Effector memory CD8-positive, alpha-beta T cell (primary cell): Measurements from ENCODE around the gene WDR4.
"Not testable (repeated sequence)": the region's sequence is repeated elsewhere in the genome, so short reads cannot be mapped to it uniquely, and the experiment has no call there.

Source experiments
- ATAC-seq: fragments of 150-1000 bp; cut with Tn5 transposase; replicated peaks from 2 replicates; pipeline ENCODE4 v1.10.0; 2021; ENCODE audit warnings: mild to moderate bottlenecking, moderate library complexity
- DNase-seq, 3 experiments: peaks; one replicate each; pipeline ENCODE4 v3.0.0; 2021
- H3K27ac Mint-ChIP-seq, 2 donors: one replicate each; pipeline ENCODE4 v1.8.0; 2022; ENCODE audit warnings: mild to moderate bottlenecking in 2 of 2, mixed read lengths in 2 of 2, moderate library complexity in 2 of 2
- H3K27me3 Mint-ChIP-seq, 2 donors: one replicate each; pipeline ENCODE4 v1.8.0; 2022; ENCODE audit warnings: mixed read lengths in 2 of 2
- H3K36me3 Mint-ChIP-seq: one replicate; pipeline ENCODE4 v1.8.0; 2022; ENCODE audit warnings: mild to moderate bottlenecking, moderate library complexity, mixed read lengths; ENCODE audit not compliant: insufficient read depth
- H3K4me1 Mint-ChIP-seq, 2 donors: one replicate each; pipeline ENCODE4 v1.8.0; 2022; ENCODE audit warnings: low read depth in 2 of 2, mixed read lengths in 2 of 2
- H3K4me3 Mint-ChIP-seq, 2 donors: one replicate each; pipeline ENCODE4 v1.8.0; 2022; ENCODE audit warnings: mild to moderate bottlenecking in 2 of 2, mixed read lengths in 2 of 2, moderate library complexity in 2 of 2
- H3K9me3 Mint-ChIP-seq, 2 donors: one replicate each; pipeline ENCODE4 v1.8.0; 2022; ENCODE audit warnings: mixed read lengths in 2 of 2

The WDR4 gene

DNA sequence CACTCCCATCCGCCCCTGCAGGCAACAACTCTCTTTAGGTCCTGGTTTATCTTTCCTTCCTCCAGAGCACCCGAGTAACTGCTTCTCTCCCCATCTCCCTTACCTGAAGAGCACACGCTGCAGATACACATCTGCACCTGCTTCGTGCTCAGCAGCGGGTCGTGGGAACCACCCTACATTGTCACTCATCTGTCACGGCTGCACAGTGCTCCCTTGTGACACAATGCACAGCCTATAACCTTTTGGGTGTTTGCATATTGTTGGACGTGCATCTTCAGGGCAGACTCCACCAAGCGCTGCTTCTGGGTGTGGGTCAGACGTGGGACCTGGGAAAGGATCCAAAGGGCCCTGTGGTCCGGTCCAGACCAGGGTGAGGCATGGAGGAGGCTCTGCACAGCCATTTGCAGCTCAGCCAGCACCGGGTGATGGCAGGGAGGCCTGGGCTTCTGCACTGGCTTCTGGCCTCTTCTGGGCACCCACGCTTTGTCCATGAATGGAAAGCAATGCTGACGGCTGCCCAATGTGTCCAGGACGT, 42.5 kb downstream of the WDR4 start:
- Mint-ChIP-seq H3K4me1 (peaks cover 16 to 17% of the 10 kb centered on the region in 2 donors), H3K36me3 (peaks cover 16% of the 10 kb centered on the region), H3K9me3 (no peaks in the 10 kb centered on the region), H3K4me3 (no peak overlapping the region), H3K27ac (no peak overlapping the region), H3K27me3 (no peaks in the 10 kb centered on the region)
- ATAC-seq: no peak
- DNase-seq: no peak

DNA sequence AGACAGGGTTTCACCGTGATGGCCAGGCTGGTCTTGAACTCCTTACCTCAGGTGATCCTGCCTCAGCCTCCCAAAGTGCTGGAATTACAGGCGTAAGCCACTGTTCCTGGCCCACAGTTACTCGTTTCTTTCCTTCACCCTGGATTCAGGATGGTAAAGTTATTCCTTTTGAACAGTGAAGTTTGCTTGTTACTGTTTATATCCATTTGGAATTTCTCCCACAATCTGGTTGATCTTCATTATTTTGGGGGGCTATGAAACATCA, 43.0 kb downstream of the WDR4 start:
- no peak overlapping the region for H3K4me3 Mint-ChIP-seq
- no peak for ATAC-seq
- no peaks in the 10 kb centered on the region for H3K27me3 Mint-ChIP-seq
- no peak overlapping the region for H3K27ac Mint-ChIP-seq
- peaks cover 19% of the 10 kb centered on the region for H3K36me3 Mint-ChIP-seq
- no peak for DNase-seq
- peaks cover 20 to 21% of the 10 kb centered on the region in 2 donors for H3K4me1 Mint-ChIP-seq
- H3K9me3 Mint-ChIP-seq: no peaks in the 10 kb centered on the region

DNA sequence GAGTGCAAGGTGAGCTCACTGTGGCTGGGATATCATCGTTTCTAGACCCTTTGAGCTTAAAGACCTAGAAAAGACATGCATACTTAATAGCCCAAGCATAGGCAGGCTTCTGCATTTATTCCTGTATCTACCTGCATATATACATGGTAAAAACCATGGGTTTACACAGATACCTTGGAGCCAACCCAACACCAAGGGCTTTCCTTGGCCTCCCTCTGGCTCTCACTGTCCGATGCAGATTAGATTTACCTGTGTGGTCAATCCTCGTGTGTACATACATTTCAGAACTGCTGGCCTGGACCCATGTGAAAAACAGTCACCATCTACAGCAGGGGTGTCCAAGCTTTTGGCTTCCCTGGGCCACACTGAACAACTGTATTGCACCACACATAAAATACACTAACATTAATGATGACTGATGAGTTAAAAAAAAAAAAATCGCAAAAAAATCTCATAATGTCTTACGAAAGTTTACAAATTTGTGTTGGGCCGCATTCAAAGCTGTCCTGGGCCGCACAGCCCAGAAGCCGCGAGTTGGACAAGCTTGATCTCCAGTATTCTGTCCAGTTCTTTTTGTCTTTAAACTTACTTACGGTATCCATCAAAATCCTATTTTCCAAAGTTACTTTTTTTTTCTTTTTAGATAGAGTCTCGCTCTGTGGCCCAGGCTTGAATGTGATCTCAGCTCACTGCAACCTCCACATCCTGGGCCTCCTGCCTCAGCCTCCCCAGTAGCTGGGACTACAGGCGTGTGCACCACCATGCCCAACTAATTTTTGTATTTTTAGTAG, 43.5 kb downstream of the WDR4 start:
- ATAC-seq: no peak
- Mint-ChIP-seq H3K27me3 (no peaks in the 10 kb centered on the region), H3K4me3 (no peak overlapping the region), H3K27ac (no peak overlapping the region), H3K9me3 (no peaks in the 10 kb centered on the region), H3K36me3 (peaks cover 20% of the 10 kb centered on the region), H3K4me1 (peaks cover 22% of the 10 kb centered on the region in 2 donors)
- DNase-seq: no peak

DNA sequence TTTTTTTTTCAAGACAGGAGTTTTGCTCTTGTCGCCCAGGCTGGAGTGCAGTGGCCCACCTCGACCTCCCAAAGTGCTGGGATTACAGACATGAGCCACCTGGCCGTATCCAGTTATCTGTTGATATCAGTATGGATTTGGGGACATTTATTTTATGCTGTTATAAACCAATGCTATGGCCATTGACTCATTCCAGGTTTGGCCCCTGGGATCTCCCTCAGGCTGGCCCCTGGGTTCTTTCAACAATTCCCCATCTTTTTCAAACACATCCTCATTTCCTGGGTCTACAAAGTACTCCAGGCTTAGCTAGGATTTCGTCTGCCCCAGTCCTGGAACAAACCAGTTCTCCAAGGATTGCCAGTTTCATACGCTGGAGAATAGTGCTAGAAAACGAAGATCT, 44.1 kb downstream of the WDR4 start:
- no peak for DNase-seq
- H3K27ac Mint-ChIP-seq: no peak overlapping the region
- H3K36me3 Mint-ChIP-seq: peaks cover 23% of the 10 kb centered on the region
- H3K4me1 Mint-ChIP-seq: peaks cover 24 to 28% of the 10 kb centered on the region in 2 donors
- no peak overlapping the region for H3K4me3 Mint-ChIP-seq
- ATAC-seq: no peak
- H3K27me3 Mint-ChIP-seq: no peaks in the 10 kb centered on the region
- no peaks in the 10 kb centered on the region for H3K9me3 Mint-ChIP-seq

DNA sequence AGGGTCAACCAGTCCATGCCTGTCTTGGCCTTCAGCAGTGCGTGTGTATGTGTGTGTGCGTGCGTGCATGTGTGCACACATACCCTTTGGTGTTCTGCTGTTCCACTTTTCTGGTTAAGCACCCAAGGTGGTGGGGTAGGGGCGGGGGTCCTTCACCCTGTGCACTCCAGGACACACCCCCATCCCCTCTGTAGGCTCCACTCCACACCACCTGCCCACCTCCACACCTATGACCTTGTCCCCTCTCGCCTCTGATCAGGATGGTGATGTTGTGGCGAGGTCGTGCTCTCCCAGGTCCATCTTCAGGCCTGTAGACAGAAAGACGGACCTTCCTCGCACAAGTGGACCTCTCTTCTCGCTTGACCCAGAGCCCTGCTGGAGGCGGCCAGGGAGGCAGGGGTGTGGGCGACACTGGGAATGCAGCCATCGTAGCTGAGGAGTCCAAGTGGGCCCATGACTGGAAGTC, 44.6 kb downstream of the WDR4 start:
- no peak for DNase-seq
- Mint-ChIP-seq H3K9me3 (no peaks in the 10 kb centered on the region), H3K4me3 (no peak overlapping the region), H3K27me3 (no peaks in the 10 kb centered on the region), H3K27ac (no peak overlapping the region), H3K4me1 (peaks cover 24 to 28% of the 10 kb centered on the region in 2 donors), H3K36me3 (peaks cover 23% of the 10 kb centered on the region)
- no peak for ATAC-seq

DNA sequence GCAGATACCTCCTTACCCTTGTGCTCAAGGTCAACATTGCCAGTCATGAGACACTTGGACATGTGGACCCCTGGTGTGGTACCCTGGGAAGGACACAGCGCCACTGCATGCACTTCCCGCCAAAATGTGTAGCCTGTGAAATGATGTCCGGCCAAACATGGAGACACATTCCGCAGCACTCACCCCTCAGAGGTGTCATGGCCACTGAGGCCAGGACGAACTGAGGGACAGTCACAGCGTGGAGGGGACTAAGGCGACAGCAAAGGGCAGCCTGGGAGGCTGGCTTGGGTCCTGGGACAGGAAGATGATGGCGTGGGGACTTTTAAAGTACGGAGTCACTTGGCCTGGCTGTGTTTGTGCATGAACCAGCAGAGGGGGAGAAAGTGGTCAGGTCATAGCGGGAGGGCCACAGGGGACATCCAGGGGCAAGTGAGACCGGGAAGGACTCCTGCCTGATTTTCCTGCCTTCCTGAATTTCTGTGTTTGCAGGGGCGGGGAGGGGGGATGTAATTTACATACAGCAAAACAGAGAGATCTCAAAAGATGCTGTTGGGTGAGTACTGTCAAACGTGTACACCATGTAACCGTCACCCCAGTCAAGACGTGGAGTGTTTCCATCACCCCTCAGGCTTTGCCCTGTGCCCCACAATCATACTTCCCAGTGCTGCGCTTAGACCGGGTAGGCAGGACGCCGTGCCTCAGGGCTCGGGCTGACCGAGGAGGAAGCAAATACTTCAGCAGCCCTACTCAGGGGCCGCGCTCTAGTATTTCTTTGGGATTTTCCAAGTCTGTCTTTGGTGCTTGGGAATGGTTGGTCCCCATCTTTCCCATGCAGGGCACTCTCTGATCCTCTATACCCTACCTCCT, 45.2 kb downstream of the WDR4 start:
- ATAC-seq (no peak), DNase-seq (no peak)
- peaks cover 23% of the 10 kb centered on the region for H3K36me3 Mint-ChIP-seq
- no peak overlapping the region for H3K27ac Mint-ChIP-seq
- peaks cover 24 to 28% of the 10 kb centered on the region in 2 donors for H3K4me1 Mint-ChIP-seq
- H3K4me3 Mint-ChIP-seq: peak overlapping the region in 1 of 2 donors; percentile 63
- no peaks in the 10 kb centered on the region for H3K9me3 Mint-ChIP-seq
- H3K27me3 Mint-ChIP-seq: peaks cover 0 to 6% of the 10 kb centered on the region in 2 donors

DNA sequence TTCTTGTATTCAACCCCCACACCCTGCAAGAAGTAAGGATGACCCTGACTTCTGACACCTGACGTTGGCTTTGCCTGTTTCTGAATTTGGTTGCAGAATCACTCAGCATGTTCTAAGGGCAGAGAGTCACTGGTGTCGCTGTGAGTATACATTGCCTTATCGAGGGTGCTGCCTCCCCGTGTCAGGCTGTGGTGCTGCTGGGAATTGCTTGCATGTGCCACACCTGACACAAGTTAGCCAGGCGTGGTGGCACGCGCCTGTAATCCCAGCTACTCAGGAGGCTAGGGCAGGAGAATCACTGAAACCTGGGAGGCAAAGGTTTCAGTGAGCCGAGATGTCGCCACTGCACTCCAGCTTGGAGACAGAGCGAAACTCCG, 45.9 kb downstream of the WDR4 start:
- peaks cover 23% of the 10 kb centered on the region for H3K36me3 Mint-ChIP-seq
- peak overlapping the region; percentile 63 to 73 for H3K4me3 Mint-ChIP-seq
- ATAC-seq (peak; percentile 59), DNase-seq (peak in 1 of 3 experiments; percentile 26)
- H3K27ac Mint-ChIP-seq: peak overlapping the region in 1 of 2 donors; percentile 77
- H3K9me3 Mint-ChIP-seq: no peaks in the 10 kb centered on the region
- H3K27me3 Mint-ChIP-seq: peaks cover 2 to 12% of the 10 kb centered on the region in 2 donors
- H3K4me1 Mint-ChIP-seq: peaks cover 24 to 28% of the 10 kb centered on the region in 2 donors

DNA sequence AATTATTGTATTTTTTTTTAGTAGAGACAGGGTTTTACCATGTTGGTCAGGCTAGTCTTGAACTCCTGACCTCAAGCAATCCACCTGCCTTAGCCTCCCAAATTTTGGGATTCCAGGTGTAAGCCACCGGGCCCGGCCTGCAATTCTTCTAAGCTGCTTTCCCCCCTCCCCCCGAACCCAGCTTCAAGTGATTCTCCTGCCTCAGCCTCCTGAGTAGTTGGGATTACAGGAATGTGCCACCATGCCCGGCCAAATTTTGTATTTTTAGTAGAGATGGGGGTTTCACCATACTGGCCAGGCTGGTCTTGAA, 47.1 kb downstream of the WDR4 start:
- Mint-ChIP-seq H3K27me3 (peaks cover 13 to 23% of the 10 kb centered on the region in 2 donors), H3K4me1 (peaks cover 24 to 28% of the 10 kb centered on the region in 2 donors), H3K4me3 (peak overlapping the region; percentile 63 to 73), H3K36me3 (peaks cover 21% of the 10 kb centered on the region)
- not testable (repeated sequence) for ATAC-seq, H3K27ac Mint-ChIP-seq, DNase-seq, H3K9me3 Mint-ChIP-seq

DNA sequence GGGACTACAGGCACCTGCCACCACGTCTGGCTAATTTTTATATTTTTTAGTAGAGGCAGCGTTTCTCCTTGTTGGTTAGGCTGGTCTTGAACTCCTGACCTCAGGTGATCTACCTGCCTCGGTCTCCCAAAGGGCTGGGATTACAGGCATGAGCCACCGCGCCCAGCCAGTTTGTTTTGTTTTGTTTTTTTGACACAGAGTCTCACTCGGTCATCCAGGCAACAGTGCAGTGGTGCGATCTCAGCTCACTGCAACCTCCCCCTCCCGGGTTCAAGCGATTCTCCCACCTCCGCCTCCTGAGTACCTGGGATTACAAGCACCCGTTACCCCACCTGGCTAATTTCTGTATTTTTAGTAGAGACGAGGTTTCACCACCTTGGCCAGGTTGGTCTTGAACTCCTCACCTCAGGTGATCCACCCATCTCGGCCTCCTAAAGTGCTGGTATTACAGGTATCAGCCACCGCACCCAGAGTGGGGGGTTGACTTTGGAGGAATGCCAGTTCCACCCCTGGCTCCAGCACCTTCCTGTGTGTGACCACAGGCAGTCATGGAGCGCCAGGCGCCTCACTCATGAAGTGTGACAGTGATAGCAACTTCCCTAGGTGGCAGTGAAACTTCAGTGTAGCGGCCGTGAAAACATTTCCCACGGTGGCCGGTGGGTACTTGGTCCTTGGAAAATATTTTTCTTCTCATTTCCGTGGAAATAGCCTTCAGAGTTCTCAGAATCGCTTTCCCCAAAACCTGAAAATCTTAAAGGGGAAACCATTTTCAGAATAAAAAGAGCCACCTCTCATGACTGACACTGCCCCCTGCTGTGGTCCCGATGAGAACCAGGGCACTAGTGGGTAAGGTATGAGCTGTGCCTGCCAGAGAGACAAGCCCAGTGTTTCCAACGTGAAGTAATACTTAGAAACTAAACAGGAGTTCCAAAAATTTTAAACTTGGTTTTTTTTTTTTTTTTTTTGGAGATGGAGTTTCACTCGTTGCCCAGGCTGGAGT, 48.6 kb downstream of the WDR4 start:
- ATAC-seq (peak; percentile 34), DNase-seq (no peak)
- Mint-ChIP-seq H3K36me3 (peaks cover 16% of the 10 kb centered on the region), H3K4me3 (peak overlapping the region in 1 of 2 donors; percentile 40), H3K27ac (no peak overlapping the region), H3K4me1 (peaks cover 24 to 28% of the 10 kb centered on the region in 2 donors), H3K9me3 (peaks cover 0 to 2% of the 10 kb centered on the region in 2 donors), H3K27me3 (peaks cover 20 to 31% of the 10 kb centered on the region in 2 donors)

DNA sequence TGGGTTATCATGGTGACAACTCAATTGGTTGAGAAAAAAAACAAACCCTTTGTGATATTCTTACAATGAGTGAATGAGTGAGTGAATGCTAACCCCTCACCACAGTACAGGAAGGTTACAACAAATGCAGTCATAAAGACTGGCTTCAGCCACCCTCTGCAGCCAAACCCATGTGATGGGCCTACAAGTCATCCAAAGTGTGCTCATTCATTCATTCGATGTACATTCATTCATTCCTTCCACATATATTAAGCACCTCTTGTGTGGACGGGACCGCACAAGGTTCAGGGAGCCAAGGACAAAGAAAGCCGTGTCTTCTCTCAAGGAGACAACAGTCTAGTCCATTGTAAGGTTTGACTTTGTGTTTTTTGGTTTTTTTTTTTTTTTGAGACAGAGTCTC, 49.4 kb downstream of the WDR4 start:
- Mint-ChIP-seq H3K9me3 (peaks cover 0 to 2% of the 10 kb centered on the region in 2 donors), H3K36me3 (peaks cover 16% of the 10 kb centered on the region), H3K4me1 (peaks cover 24 to 28% of the 10 kb centered on the region in 2 donors), H3K27ac (no peak overlapping the region), H3K27me3 (peaks cover 25 to 38% of the 10 kb centered on the region in 2 donors), H3K4me3 (no peak overlapping the region)
- DNase-seq (no peak), ATAC-seq (no peak)

DNA sequence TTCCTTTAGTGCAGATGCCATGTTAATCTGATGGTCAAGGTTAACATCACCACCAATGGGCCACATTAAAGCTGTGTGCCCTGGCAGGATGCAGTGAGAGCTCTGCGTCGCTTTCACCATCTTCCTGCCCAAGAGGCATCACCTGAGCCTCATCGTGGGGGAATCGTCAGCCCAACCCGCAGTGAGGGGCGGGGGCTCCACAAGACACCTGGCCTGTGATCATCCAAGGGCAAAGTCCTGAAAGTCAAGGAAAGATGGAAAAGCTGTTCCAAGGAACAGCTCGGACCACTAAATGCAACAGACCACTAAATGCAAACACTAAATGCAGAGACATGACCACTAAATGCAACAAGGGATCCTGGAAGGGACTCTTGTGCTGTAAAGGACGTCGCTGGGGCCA, 49.9 kb downstream of the WDR4 start:
- no peak overlapping the region for H3K4me3 Mint-ChIP-seq
- peaks cover 24 to 28% of the 10 kb centered on the region in 2 donors for H3K4me1 Mint-ChIP-seq
- DNase-seq (no peak), ATAC-seq (no peak)
- H3K27me3 Mint-ChIP-seq: peaks cover 25 to 38% of the 10 kb centered on the region in 2 donors
- H3K9me3 Mint-ChIP-seq: peaks cover 0 to 2% of the 10 kb centered on the region in 2 donors
- no peak overlapping the region for H3K27ac Mint-ChIP-seq
- peaks cover 16% of the 10 kb centered on the region for H3K36me3 Mint-ChIP-seq

DNA sequence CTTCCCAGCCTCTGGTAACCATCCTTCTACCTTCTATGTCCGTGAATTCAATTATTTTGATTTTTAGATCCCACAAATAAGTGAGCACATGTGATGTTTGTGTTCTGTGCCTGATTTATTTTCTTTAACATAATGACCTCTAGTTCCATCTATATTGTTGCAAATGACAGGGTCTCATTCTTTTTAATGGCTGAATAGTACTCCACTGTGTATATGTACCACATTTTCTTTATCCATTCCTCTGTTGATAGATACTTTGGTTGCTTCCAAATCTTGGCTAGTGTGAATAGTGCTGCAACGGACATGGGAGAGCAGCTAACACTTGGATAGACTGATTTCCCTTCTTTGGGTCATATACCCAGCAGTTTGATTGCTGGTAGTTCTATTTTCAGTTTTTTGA, 51.8 kb downstream of the WDR4 start:
- no peak for ATAC-seq
- Mint-ChIP-seq H3K4me3 (no peak overlapping the region), H3K9me3 (peaks cover 0 to 2% of the 10 kb centered on the region in 2 donors), H3K27ac (no peak overlapping the region), H3K27me3 (peaks cover 25 to 38% of the 10 kb centered on the region in 2 donors), H3K36me3 (peaks cover 8% of the 10 kb centered on the region), H3K4me1 (peaks cover 14 to 18% of the 10 kb centered on the region in 2 donors)
- DNase-seq: no peak
